ENCODE measurements around the gene RFESD. TPM values are rescaled to one million over a fixed set of nuclear protein-coding genes. Genes with fewer than 3 reads are reported as not detected.

Gene RFESD
- polyA plus RNA-seq, 1 of the 3 experiments (the other 2 are of a cell fraction): 1.8 TPM

- Histone ChIP-seq H3K9ac (no peak overlapping the region), H3K4me2 (peak overlapping the region; percentile 64), H3K9me2 (no peaks in the 10 kb centered on the region; the same call in 1 of the 2 replicates), H3K4me1 (ENCODE audit: control insufficient read depth in 1 of 2, insufficient read depth in 2 of 2, low read depth in 1 of 2, low read length in 1 of 2) (peaks cover 7 to 24% of the 10 kb centered on the region in 2 experiments), H2AFZ (ENCODE audit: low read depth) (no peak overlapping the region), H3K9me3 (no peaks in the 10 kb centered on the region), H3K27ac (ENCODE audit: low read depth in 2 of 2, low read length in 1 of 2) (peak overlapping the region; percentile 71 to 76), H4K20me1 (ENCODE audit: insufficient read depth) (no peaks in the 10 kb centered on the region), H3K4me3 (ENCODE audit: low read depth in 2 of 2, low read length in 1 of 2) (no peak overlapping the region), H3K27me3 (ENCODE audit: insufficient read depth) (no peaks in the 10 kb centered on the region), H3K79me2 (ENCODE audit: insufficient read depth) (no peaks in the 10 kb centered on the region), H3F3A (replicated peaks; ENCODE audit: insufficient read depth) (peaks cover 22% of the 10 kb centered on the region), H3K36me3 (replicated peaks in 1 of 2; ENCODE audit: control insufficient read depth in 1 of 2, insufficient read depth in 2 of 2, low read length in 1 of 2) (no peaks in the 10 kb centered on the region)
- WGBS (ENCODE audit: low lambda C conversion rate): 39% methylated on average over 4 of the region's 4 CpGs
- CTCF ChIA-PET: interaction anchor here (0.6 to 1.4 kb wide), 4 partner anchors 17 to 177 kb away, joined by 3 to 4 read pairs (median 3); no protein-coding TSS in a partner anchor
- DNase-seq: no peak
- POLR2A ChIA-PET: interaction anchor here (1.4 kb wide), 1 partner anchor 61 kb away, joined by 3 read pairs; no protein-coding TSS in a partner anchor
- TF ChIP-seq FOXJ3 (CRISPR knock-in tag; IDR thresholded peaks at IDR 0.05) (no peak), FOSL2 (IDR thresholded peaks at IDR 0.05; ENCODE audit: borderline replicate concordance, low read depth) (peak; percentile 60; the same call in 1 of the 2 replicates), REST (IDR thresholded peaks at IDR 0.05; ENCODE audit: low read depth, low read length) (no peak), TCF12 (IDR thresholded peaks at IDR 0.05) (peak; percentile 86), GABPA (IDR thresholded peaks at IDR 0.05; ENCODE audit: low read depth) (no peak), EP300 (IDR thresholded peaks at IDR 0.05; ENCODE audit: borderline replicate concordance in 1 of 2, low read depth in 1 of 2, low read length in 1 of 2) (peak in 1 of 2 experiments; percentile 37; a peak in 1 of 4 replicates), GATA2 (CRISPR knock-in tag; IDR thresholded peaks at IDR 0.05) (no peak), MXI1 (IDR thresholded peaks at IDR 0.05; ENCODE audit: low read depth, low read length) (no peak), MAX (IDR thresholded peaks at IDR 0.05; ENCODE audit: low read depth) (peak; percentile 67), TAF1 (IDR thresholded peaks at IDR 0.05; ENCODE audit: borderline replicate concordance, low read depth, low read length) (no peak), YY1 (IDR thresholded peaks at IDR 0.05; ENCODE audit: low read depth) (peak; percentile 51; the same call in 1 of the 2 replicates), ZBTB33 (IDR thresholded peaks at IDR 0.05; ENCODE audit: borderline replicate concordance, low read depth) (no peak), USF1 (IDR thresholded peaks at IDR 0.05; ENCODE audit: borderline replicate concordance, low read depth) (no peak), RCOR1 (IDR thresholded peaks at IDR 0.05; ENCODE audit: low read length) (no peak), USF2 (IDR thresholded peaks at IDR 0.05; ENCODE audit: borderline replicate concordance, low read depth, low read length) (no peak), TEAD4 (IDR thresholded peaks at IDR 0.05; ENCODE audit: borderline replicate concordance, insufficient read depth) (0 out of 2 replicates have a peak, but pooled peaks have one; percentile 49), RFX5 (IDR thresholded peaks at IDR 0.05; ENCODE audit: low read length) (no peak), NFIC (IDR thresholded peaks at IDR 0.05; ENCODE audit: borderline replicate concordance) (peak; percentile 90), CHD2 (IDR thresholded peaks at IDR 0.05; ENCODE audit: low read length, partially characterized antibody) (peak; percentile 23), POLR2AphosphoS5 (IDR thresholded peaks at IDR 0.05; ENCODE audit: low read depth, low read length) (no peak), JUND (IDR thresholded peaks at IDR 0.05) (peak; percentile 63), MEF2A (IDR thresholded peaks at IDR 0.05; ENCODE audit: borderline replicate concordance, low read depth) (no peak), FOXM1 (IDR thresholded peaks at IDR 0.05; ENCODE audit: low read depth) (no peak), SMC3 (IDR thresholded peaks at IDR 0.05; ENCODE audit: low read depth, low read length) (no peak), RXRA (IDR thresholded peaks at IDR 0.05; ENCODE audit: borderline replicate concordance, low read depth) (peak; percentile 48; the same call in 1 of the 2 replicates), CTCF (IDR thresholded peaks at IDR 0.05) (no peak)
Observed at GRCh38 chr5:95669540-95669939, 23.0 kb downstream of the RFESD start.
